ENCODE results near the gene RGS8.
"Not testable (repeated sequence)": the region's sequence is repeated elsewhere in the genome, so short reads cannot be mapped to it uniquely, and the experiment has no call there.

Gene RGS8

GRCh38 chr1:182702826-182703524 is 18.6 kb upstream of the RGS8 start:
- DNase-seq (ENCODE audit: low read depth in 1 of 2, low spot score in 1 of 2), result no peak

- no peak for DNase-seq (ENCODE audit: low read depth in 1 of 2, low spot score in 1 of 2)
These were observed 15.9 kb upstream of the RGS8 start for GRCh38 chr1:182700351-182700709.

GRCh38 chr1:182699393-182700350 is 15.3 kb upstream of the RGS8 start:
- DNase-seq (ENCODE audit: low read depth in 1 of 2, low spot score in 1 of 2), result no peak

GRCh38 chr1:182698971-182699370 is 14.6 kb upstream of the RGS8 start:
- no peak for DNase-seq (ENCODE audit: low read depth in 1 of 2, low spot score in 1 of 2)

- DNase-seq (ENCODE audit: low read depth in 1 of 2, low spot score in 1 of 2), result not testable (repeated sequence)
These were observed 8.8 kb upstream of the RGS8 start for GRCh38 chr1:182693139-182693538.

GRCh38 chr1:182690886-182691443 is 6.6 kb upstream of the RGS8 start:
- no peak for DNase-seq (ENCODE audit: low read depth in 1 of 2, low spot score in 1 of 2)

GRCh38 chr1:182688436-182689205 is 4.2 kb upstream of the RGS8 start:
- DNase-seq (ENCODE audit: low read depth in 1 of 2, low spot score in 1 of 2), result no peak

- DNase-seq (ENCODE audit: low read depth in 1 of 2, low spot score in 1 of 2), result no peak
These were observed 3.0 kb upstream of the RGS8 start for GRCh38 chr1:182687361-182687760.

- no peak for DNase-seq (ENCODE audit: low read depth in 1 of 2, low spot score in 1 of 2)
These were observed 2.1 kb upstream of the RGS8 start for GRCh38 chr1:182686446-182686845.

GRCh38 chr1:182685215-182685614 is 828 bp upstream of the RGS8 start:
- no peak for DNase-seq (ENCODE audit: low read depth in 1 of 2, low spot score in 1 of 2)

GRCh38 chr1:182682898-182683501 is 1.4 kb downstream of the RGS8 start:
- DNase-seq (ENCODE audit: low read depth in 1 of 2, low spot score in 1 of 2), result no peak

- no peak for DNase-seq (ENCODE audit: low read depth in 1 of 2, low spot score in 1 of 2)
These were observed 2.0 kb downstream of the RGS8 start for GRCh38 chr1:182682406-182682805.

GRCh38 chr1:182681568-182681912 is 2.8 kb downstream of the RGS8 start:
- DNase-seq (ENCODE audit: low read depth in 1 of 2, low spot score in 1 of 2), result no peak

GRCh38 chr1:182680901-182681567 is 3.4 kb downstream of the RGS8 start:
- DNase-seq (ENCODE audit: low read depth in 1 of 2, low spot score in 1 of 2), result no peak

- DNase-seq (ENCODE audit: low read depth in 1 of 2, low spot score in 1 of 2), result no peak
These were observed 4.0 kb downstream of the RGS8 start for GRCh38 chr1:182680408-182680807.

- no peak for DNase-seq (ENCODE audit: low read depth in 1 of 2, low spot score in 1 of 2)
These were observed 4.7 kb downstream of the RGS8 start for GRCh38 chr1:182679684-182680083.

- no peak for DNase-seq (ENCODE audit: low read depth in 1 of 2, low spot score in 1 of 2)
These were observed 6.8 kb downstream of the RGS8 start for GRCh38 chr1:182677397-182678098.

GRCh38 chr1:182676274-182676673 is 8.1 kb downstream of the RGS8 start:
- no peak for DNase-seq (ENCODE audit: low read depth in 1 of 2, low spot score in 1 of 2)

GRCh38 chr1:182674346-182675246 is 9.8 kb downstream of the RGS8 start:
- DNase-seq (ENCODE audit: low read depth in 1 of 2, low spot score in 1 of 2), result no peak

All from activated T-helper 1 cell treated with anti-CD3 and anti-CD28 coated beads, Interleukin-2, amount 50 U/mL, for 16 hours (primary cell).